22Rv1 (cell line): Measurements from ENCODE around the gene ECE2.
"Not testable (repeated sequence)": the region's sequence is repeated elsewhere in the genome, so short reads cannot be mapped to it uniquely, and the experiment has no call there.

Source experiments
- H3K27ac ChIP-seq: fragments of 450-650 bp; 2 replicates; pipeline ENCODE4 v1.5.1; 2017
- CTCF ChIP-seq: fragments of 450-650 bp; IDR thresholded peaks from 2 replicates; pipeline ENCODE4 v1.5.1; 2017; ENCODE audit warnings: mild to moderate bottlenecking
- ZFX ChIP-seq: fragments of 450-650 bp; IDR thresholded peaks from 2 replicates; pipeline ENCODE4 v1.6.1; 2017; ENCODE audit warnings: antibody characterized with exemption, borderline replicate concordance

The ECE2 gene

GRCh38 chr3:184261854-184262763 lies 13.7 kb upstream of the ECE2 start:
- peak overlapping the region; percentile 85 for H3K27ac ChIP-seq

GRCh38 chr3:184262764-184263179 lies 13.1 kb upstream of the ECE2 start:
- peak overlapping the region; percentile 85 for H3K27ac ChIP-seq
- TF ChIP-seq CTCF (no peak), ZFX (no peak)

More at GRCh38 chr3:184261854-184262763, 13.7 kb upstream of the ECE2 start:
- no peak for TF ChIP-seq ZFX
- no peak for TF ChIP-seq CTCF

- H3K27ac ChIP-seq, result not testable (repeated sequence)
Measured at GRCh38 chr3:184267249-184267648, 8.6 kb upstream of the ECE2 start.

- no peak overlapping the region for H3K27ac ChIP-seq
- TF ChIP-seq ZFX, result no peak
- no peak for TF ChIP-seq CTCF
Measured at GRCh38 chr3:184272269-184272668, 3.6 kb upstream of the ECE2 start.

GRCh38 chr3:184275381-184275701 lies 481 bp upstream of the ECE2 start:
- no peak overlapping the region for H3K27ac ChIP-seq
- TF ChIP-seq CTCF (no peak), ZFX (no peak)

- H3K27ac ChIP-seq, result no peak overlapping the region
- TF ChIP-seq CTCF (no peak), ZFX (no peak)
Measured at GRCh38 chr3:184277366-184277765, 1.5 kb downstream of the ECE2 start.

GRCh38 chr3:184282941-184283340 lies 7.1 kb downstream of the ECE2 start:
- TF ChIP-seq ZFX, result no peak
- no peak for TF ChIP-seq CTCF
- no peak overlapping the region for H3K27ac ChIP-seq
